GM12878 (cell line): ENCODE measurements around the gene THAP2. TPM values are rescaled to one million over a fixed set of nuclear protein-coding genes. Genes with fewer than 3 reads are reported as not detected.

Experiments
- ATAC-seq: fragments of 200-7000 bp; cut with Tn5 transposase; 3 replicates; pipeline ENCODE4 v1.9.1; 2020; ENCODE audit warnings: mild to moderate bottlenecking, moderate library complexity
- BruUV-seq: library from RNA; stranded (reverse); fragments of 400-500 nt; replicated peaks from 2 replicates; lab custom pipeline; 2021; lab: Mats Ljungman, UMichigan
- CTCF ChIA-PET: fragments of 300-600 bp; sonication (Branson Sonifier 250); formaldehyde crosslinking; extraction: SDS; loops from one replicate; lab custom pipeline; 2021; ENCODE audit warnings: inconsistent platforms; lab: Yijun Ruan, JAX
- POLR2A ChIA-PET: fragments of 350-600 bp; formaldehyde crosslinking; extraction: SDS; loops from one replicate; lab custom pipeline; 2021; ENCODE audit warnings: inconsistent platforms; lab: Charles Lee
- RAD21 ChIA-PET: fragments of 300-600 bp; sonication (Branson Sonifier 250); formaldehyde crosslinking; loops from one replicate; lab custom pipeline; 2023; ENCODE audit warnings: antibody characterized with exemption; ENCODE audit not compliant: unreplicated experiment; lab: Charles Lee
- SMC1A ChIA-PET: fragments of 300-600 bp; sonication (Branson Sonifier 250); formaldehyde crosslinking; loops from one replicate; lab custom pipeline; 2023; ENCODE audit not compliant: unreplicated experiment, uncharacterized antibody; lab: Charles Lee
- DNase-seq: peaks from one replicate; pipeline ENCODE4 v3.0.0-alpha.2; 2011; ENCODE audit warnings: low read depth, low spot score
- FAIRE-seq: peaks from 3 replicates; lab custom pipeline; 2011; peaks lifted over from hg19 to GRCh38; lab: Jason Lieb, UNC
- H2AFZ ChIP-seq: 2 replicates; pipeline ENCODE4 v1.6.0; 2011; ENCODE audit warnings: low read depth, low read length, control low read depth; ENCODE audit not compliant: control insufficient read depth
- H3K27ac ChIP-seq: 2 replicates; pipeline ENCODE4 v1.5.1; 2011; ENCODE audit warnings: control low read depth; ENCODE audit not compliant: control insufficient read depth, insufficient read depth
- H3K27me3 ChIP-seq, 2 experiments: replicated peaks in 1 of 2; 2 replicates each; pipeline versions ENCODE4 v1.6.0 to v1.6.1; 2011; ENCODE audit warnings: low read length in 1 of 2; ENCODE audit not compliant: control insufficient read depth in 2 of 2, insufficient read depth in 2 of 2
- H3K36me3 ChIP-seq, 2 experiments: 2 replicates each; pipeline ENCODE4 v1.5.1; 2011; ENCODE audit warnings: low read length in 1 of 2; ENCODE audit not compliant: control insufficient read depth in 2 of 2, insufficient read depth in 2 of 2
- H3K4me1 ChIP-seq: 2 replicates; pipeline ENCODE4 v1.6.1; 2011; ENCODE audit warnings: mild to moderate bottlenecking, low read length, moderate library complexity, mixed read lengths; ENCODE audit not compliant: control insufficient read depth, insufficient read depth
- H3K4me2 ChIP-seq: 2 replicates; pipeline ENCODE4 v1.6.0; 2011; ENCODE audit warnings: control low read depth; ENCODE audit not compliant: control insufficient read depth, insufficient read depth
- H3K4me3 ChIP-seq: fragments of 200-600 bp; sonication (generic); 2 replicates; pipeline ENCODE4 v1.5.1; 2016
- H3K79me2 ChIP-seq: 2 replicates; pipeline ENCODE4 v1.6.0; 2011; ENCODE audit warnings: low read length; ENCODE audit not compliant: control insufficient read depth, insufficient read depth
- H3K9ac ChIP-seq: 2 replicates; pipeline ENCODE4 v1.8.0; 2011; ENCODE audit warnings: low read length, control low read depth, mixed read lengths; ENCODE audit not compliant: control insufficient read depth, insufficient read depth
- H3K9me3 ChIP-seq: replicated peaks from 3 replicates; pipeline ENCODE4 v1.5.1; 2011; ENCODE audit warnings: mild to moderate bottlenecking, low read length; ENCODE audit not compliant: control insufficient read depth, insufficient read depth
- H4K20me1 ChIP-seq: 2 replicates; pipeline ENCODE4 v1.6.0; 2011; ENCODE audit not compliant: control insufficient read depth, insufficient read depth
- BHLHE40 ChIP-seq, 2 experiments: fragments of 450-650 bp in 1 of 2; IDR thresholded peaks; 2 replicates each; pipeline ENCODE4 v1.6.1; 2011 to 2017; ENCODE audit warnings: low read depth in 2 of 2, borderline replicate concordance in 1 of 2, improper control_type of control experiment in 1 of 2, low read length in 1 of 2, mild to moderate bottlenecking in 1 of 2
- CBFB ChIP-seq: IDR thresholded peaks from 2 replicates; pipeline ENCODE4 v1.6.1; 2016; ENCODE audit warnings: antibody characterized with exemption, low read depth
- CEBPZ ChIP-seq: fragments of 150-350 bp; IDR thresholded peaks from 2 replicates; pipeline ENCODE4 v1.6.1; 2016; ENCODE audit warnings: low read depth, low read length
- FOXK2 ChIP-seq: fragments of 450-650 bp; IDR thresholded peaks from 2 replicates; pipeline ENCODE4 v1.6.1; 2017; ENCODE audit warnings: mild to moderate bottlenecking, moderate library complexity
- MTA3 ChIP-seq: IDR thresholded peaks from 2 replicates; pipeline ENCODE4 v1.6.1; 2012; ENCODE audit warnings: low read length, inconsistent platforms, borderline replicate concordance
- NFXL1 ChIP-seq: fragments of 450-650 bp; IDR thresholded peaks from 2 replicates; pipeline ENCODE4 v1.6.1; 2017; ENCODE audit warnings: antibody characterized with exemption, mild to moderate bottlenecking, borderline replicate concordance
- WGBS: methylation state at CpG from one replicate; pipeline ENCODE4 v1.1.6; 2016; ENCODE audit warnings: low lambda C conversion rate; ENCODE audit not compliant: insufficient replicate concordance, insufficient coverage; ENCODE audit errors: missing lambda C conversion rate; 5-methylcytosine and 5-hydroxymethylcytosine counted together
- in situ Hi-C: fragments of 300-500 bp; cut with MboI; formaldehyde crosslinking; loops from 9 replicates; pipeline ENCODE4 v1.14.3; 2018; ENCODE audit warnings: mixed read lengths
- intact Hi-C: fragments of 100-400 bp; cut with micrococcal nuclease; formaldehyde crosslinking; loops from one replicate; pipeline ENCODE4 v1.14.2; 2022; ENCODE audit not compliant: unreplicated experiment
- polyA plus RNA-seq, 11 experiments: library from polyadenylated mRNA; depleted of rRNA in 4 of 11; unstranded in 6 of 11; stranded (reverse) in 5 of 11; fragments of >200 nt; fragmentation: Nextera tagmentation in 4 of 11; fragmentation: Illumina TruSeq in 1 of 11; extraction: Ambion mirVana in 4 of 11; extraction: Trizol in 1 of 11; gene quantifications; 1 replicate in 1 of 11; 2 replicates in 10 of 11; pipeline versions ENCODE4 v1.2.1 to v1.2.3, GENCODE V29; 2011 to 2016; ENCODE audit warnings: inconsistent platforms in 2 of 11, missing spikeins in 2 of 11, low read depth in 1 of 11
- total RNA-seq, 4 experiments: library from RNA; depleted of rRNA in 3 of 4; stranded (reverse); fragments of >200 nt in 3 of 4; fragmentation: Illumina TruSeq in 1 of 4; extraction: Trizol in 1 of 4; gene quantifications; 2 replicates each; pipeline versions ENCODE4 v1.2.1 to v1.2.3, GENCODE V29; 2013 to 2021
- TF ChIP-seq, protein P1 (sequence below): IDR thresholded peaks from 2 replicates; pipeline ENCODE4 v1.6.1; 2011; ENCODE audit warnings: mild to moderate bottlenecking, low read depth, low read length, moderate library complexity; ENCODE audit not compliant: insufficient replicate concordance

The THAP2 gene
- total and polyA plus RNA-seq, 10 of the 15 experiments (the other 5 are each of a cell fraction or from before 2014, with no cell fraction given): 4.1 to 18.0 (median 7.3) TPM

- DNase-seq (no peak), ATAC-seq (no peak), FAIRE-seq (no peak)
- Histone ChIP-seq H3K27ac (no peak overlapping the region), H2AFZ (no peak overlapping the region), H3K9ac (no peak overlapping the region), H4K20me1 (no peaks in the 10 kb centered on the region), H3K4me2 (no peak overlapping the region), H3K4me1 (no peaks in the 10 kb centered on the region), H3K4me3 (no peak overlapping the region), H3K27me3 (no peaks in the 10 kb centered on the region), H3K79me2 (no peaks in the 10 kb centered on the region), H3K9me3 (no peaks in the 10 kb centered on the region), H3K36me3 (no peaks in the 10 kb centered on the region)
- RAD21 ChIA-PET: no interaction called here
- TF ChIP-seq BHLHE40 (IDR thresholded peaks at IDR 0.05; ENCODE audit: borderline replicate concordance in 1 of 2, low read depth in 2 of 2, low read length in 1 of 2): no peak
- no peak for TF ChIP-seq MTA3
- POLR2A ChIA-PET: interaction anchor here (0.6 kb wide), 1 partner anchor 468 kb away, joined by 3 read pairs; no protein-coding TSS in a partner anchor
- BruUV-seq: no TSS peak
- CTCF ChIA-PET: interaction anchor here (1.5 kb wide), 1 partner anchor 9 kb away, joined by 4 read pairs; no protein-coding TSS in a partner anchor
- 81% methylated on average over 3 of the region's 3 CpGs for WGBS
- SMC1A ChIA-PET: interaction anchor here (1.2 kb wide), 1 partner anchor 38 kb away, joined by 5 read pairs; the partner anchor contains the start of gene TMEM19
- in situ Hi-C loops: loop anchor here (25.0 kb wide), 1 partner anchor 988 kb away; no protein-coding TSS in a partner anchor
- intact Hi-C loops: no loop called here
Measured at GRCh38 chr12:71725011-71725410, 60.9 kb downstream of the THAP2 start.

DNA sequence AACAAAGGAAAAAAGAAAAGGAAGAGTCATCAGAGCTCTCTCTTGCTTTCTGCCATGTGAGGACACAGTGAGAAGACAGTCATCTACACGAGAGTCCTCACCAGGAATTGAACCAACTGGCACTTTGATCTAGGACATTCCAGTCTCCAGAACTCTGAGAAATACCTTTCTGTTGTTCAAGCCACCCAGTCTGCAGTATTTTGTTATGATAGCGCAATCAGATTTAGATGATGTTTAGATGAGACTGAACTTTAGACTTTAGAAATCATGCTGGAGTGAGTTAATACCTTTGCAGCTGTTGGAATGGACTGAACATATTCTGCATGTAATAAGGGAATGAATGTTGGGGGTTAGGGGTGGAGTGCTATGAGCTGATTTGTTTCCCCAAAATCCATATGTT, 62.4 kb downstream of the THAP2 start:
- no peak overlapping the region for H3K27ac ChIP-seq
- ChIA-PET POLR2A (no interaction called here), SMC1A (interaction anchor here (0.7 kb wide), 1 partner anchor 9 kb away, joined by 3 read pairs; no protein-coding TSS in a partner anchor), CTCF (interaction anchor here (1.5 kb wide), 1 partner anchor 90 kb away, joined by 3 read pairs; no protein-coding TSS in a partner anchor), RAD21 (no interaction called here)
- H3K4me1 ChIP-seq: no peaks in the 10 kb centered on the region
- no peak overlapping the region for H3K4me3 ChIP-seq
- WGBS: 61% methylated on average over 2 of the region's 2 CpGs
- no peaks in the 10 kb centered on the region for H3K79me2 ChIP-seq
- H3K9ac ChIP-seq: no peak overlapping the region
- no peaks in the 10 kb centered on the region for H3K9me3 ChIP-seq
- in situ Hi-C loops (loop anchor here (25.0 kb wide), 1 partner anchor 989 kb away; no protein-coding TSS in a partner anchor), intact Hi-C loops (no loop called here)
- H3K36me3 ChIP-seq: no peaks in the 10 kb centered on the region
- no peaks in the 10 kb centered on the region for H3K27me3 ChIP-seq
- no peak overlapping the region for H2AFZ ChIP-seq
- H4K20me1 ChIP-seq: no peaks in the 10 kb centered on the region
- no peak for ATAC-seq
- no peak overlapping the region for H3K4me2 ChIP-seq
- FAIRE-seq: no peak
- BruUV-seq: no TSS peak
- no peak for DNase-seq
- TF ChIP-seq, protein P1, sequence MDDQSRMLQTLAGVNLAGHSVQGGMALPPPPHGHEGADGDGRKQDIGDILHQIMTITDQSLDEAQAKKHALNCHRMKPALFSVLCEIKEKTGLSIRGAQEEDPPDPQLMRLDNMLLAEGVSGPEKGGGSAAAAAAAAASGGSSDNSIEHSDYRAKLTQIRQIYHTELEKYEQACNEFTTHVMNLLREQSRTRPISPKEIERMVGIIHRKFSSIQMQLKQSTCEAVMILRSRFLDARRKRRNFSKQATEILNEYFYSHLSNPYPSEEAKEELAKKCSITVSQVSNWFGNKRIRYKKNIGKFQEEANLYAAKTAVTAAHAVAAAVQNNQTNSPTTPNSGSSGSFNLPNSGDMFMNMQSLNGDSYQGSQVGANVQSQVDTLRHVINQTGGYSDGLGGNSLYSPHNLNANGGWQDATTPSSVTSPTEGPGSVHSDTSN: no peak
- TF ChIP-seq NFXL1: no peak
- no peak for TF ChIP-seq FOXK2
- no peak for TF ChIP-seq CEBPZ
- no peak for TF ChIP-seq CBFB
